MM.1S (cell line): ENCODE data around the gene PLXDC2.

ENCODE experiments used
- EZH2 ChIP-seq: fragments of 300-600 bp; sonication (generic); optimal IDR thresholded peaks from 2 replicates; pipeline ENCODE3; 2017; ENCODE audit warnings: low read depth, mild to moderate bottlenecking, antibody characterized with exemption, low read length, mixed read lengths
- TF ChIP-seq, protein P1 (sequence below): fragments of 300-600 bp; sonication (generic); IDR thresholded peaks from 2 replicates; pipeline ENCODE4 v1.5.1; 2016; ENCODE audit warnings: antibody characterized with exemption, low read length, mixed read lengths

DNA sequence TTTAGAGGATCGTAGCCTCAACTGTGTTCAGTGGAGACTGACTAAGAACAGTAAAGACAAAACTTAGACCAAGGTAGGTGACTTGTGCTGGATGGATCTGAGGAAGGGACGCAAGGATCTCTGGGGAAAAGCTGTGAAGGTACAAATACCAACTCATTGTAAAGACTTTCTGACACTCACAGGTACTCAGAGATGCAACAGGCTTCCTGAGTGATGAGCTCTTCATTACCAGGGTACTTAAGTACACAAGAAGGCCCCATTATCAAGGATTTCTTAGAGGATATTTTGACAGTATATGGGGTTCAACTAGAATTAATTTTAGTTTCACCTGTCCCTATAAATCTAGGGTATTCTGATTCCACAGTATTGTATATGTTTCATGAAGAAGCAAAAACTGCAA, 440.7 kb downstream of the PLXDC2 start:
- TF ChIP-seq, protein P1, sequence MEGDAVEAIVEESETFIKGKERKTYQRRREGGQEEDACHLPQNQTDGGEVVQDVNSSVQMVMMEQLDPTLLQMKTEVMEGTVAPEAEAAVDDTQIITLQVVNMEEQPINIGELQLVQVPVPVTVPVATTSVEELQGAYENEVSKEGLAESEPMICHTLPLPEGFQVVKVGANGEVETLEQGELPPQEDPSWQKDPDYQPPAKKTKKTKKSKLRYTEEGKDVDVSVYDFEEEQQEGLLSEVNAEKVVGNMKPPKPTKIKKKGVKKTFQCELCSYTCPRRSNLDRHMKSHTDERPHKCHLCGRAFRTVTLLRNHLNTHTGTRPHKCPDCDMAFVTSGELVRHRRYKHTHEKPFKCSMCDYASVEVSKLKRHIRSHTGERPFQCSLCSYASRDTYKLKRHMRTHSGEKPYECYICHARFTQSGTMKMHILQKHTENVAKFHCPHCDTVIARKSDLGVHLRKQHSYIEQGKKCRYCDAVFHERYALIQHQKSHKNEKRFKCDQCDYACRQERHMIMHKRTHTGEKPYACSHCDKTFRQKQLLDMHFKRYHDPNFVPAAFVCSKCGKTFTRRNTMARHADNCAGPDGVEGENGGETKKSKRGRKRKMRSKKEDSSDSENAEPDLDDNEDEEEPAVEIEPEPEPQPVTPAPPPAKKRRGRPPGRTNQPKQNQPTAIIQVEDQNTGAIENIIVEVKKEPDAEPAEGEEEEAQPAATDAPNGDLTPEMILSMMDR, result no peak
- no peak for TF ChIP-seq EZH2
